Measurements from ENCODE around the gene RNF151. TPM values are rescaled to one million over a fixed set of nuclear protein-coding genes. Genes with fewer than 3 reads are reported as not detected.

The RNF151 gene
- total and polyA plus RNA-seq, 2 of the 13 experiments (the other 11 are each of a cell fraction or from before 2014, with no cell fraction given) = not detected

DNA sequence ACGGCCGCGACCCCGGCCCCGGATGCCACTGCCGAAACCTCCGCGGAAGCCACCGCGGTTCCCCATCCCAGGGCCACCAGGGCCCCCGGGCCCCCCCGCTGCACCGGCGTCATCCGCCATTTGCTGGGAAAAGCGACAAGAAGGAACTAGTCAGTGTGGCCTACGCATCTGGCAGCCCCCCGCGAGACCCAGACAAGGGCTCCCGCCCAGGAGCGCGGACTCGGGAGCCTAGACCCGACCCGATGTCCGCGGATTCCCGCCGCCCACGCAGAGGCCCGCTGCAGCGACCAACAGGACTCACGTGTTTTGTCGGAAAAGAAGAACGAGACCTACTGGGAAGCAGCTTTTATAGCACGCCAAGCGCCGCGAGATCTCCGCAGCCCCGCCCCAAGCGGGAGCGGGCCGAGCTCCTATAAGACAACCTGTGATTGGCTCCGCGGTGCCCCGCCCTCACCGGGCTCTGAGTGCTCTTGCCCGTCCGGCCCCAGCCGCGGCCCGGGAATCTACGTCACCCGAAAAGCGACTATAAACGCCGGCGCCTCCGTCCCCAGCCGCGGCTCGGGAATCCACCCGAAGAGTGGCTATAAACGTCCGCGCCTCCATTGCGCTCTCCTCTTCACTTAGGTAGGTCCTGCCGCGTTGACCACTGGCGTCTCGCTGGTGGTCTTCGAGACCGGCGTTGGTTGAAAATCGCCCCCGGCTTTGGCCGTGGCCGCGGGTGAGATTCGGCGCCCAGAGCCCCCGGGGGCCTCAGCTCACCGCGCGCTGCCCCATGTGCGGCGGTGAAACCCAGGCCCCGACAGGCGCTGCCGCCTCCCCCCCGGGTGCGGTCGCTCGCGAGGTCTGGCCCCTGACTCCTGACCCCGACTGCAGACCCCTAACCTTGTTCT is 1.9 kb upstream of the RNF151 start, which contains the start of gene RPS2 (continued):
- TF ChIP-seq, protein P1, sequence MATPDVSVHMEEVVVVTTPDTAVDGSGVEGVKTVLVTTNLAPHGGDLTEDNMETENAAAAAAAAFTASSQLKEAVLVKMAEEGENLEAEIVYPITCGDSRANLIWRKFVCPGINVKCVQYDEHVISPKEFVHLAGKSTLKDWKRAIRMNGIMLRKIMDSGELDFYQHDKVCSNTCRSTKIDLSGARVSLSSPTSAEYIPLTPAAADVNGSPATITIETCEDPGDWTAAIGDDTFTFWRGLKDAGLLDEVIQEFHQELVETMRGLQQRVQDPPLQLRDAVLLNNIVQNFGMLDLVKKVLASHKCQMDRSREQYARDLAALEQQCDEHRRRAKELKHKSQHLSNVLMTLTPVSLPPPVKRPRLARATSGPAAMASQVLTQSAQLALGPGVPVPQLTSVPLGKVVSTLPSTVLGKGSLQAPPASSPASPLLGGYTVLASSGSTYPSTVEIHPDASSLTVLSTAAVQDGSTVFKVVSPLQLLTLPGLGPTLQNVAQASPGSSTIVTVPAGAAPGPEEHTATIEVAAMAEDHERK (CRISPR knock-in tag; IDR thresholded peaks at IDR 0.05; ENCODE audit: low read depth) = no peak
- TF ChIP-seq ZNF572 (CRISPR knock-in tag; IDR thresholded peaks at IDR 0.05) (no peak), ZNF335 (CRISPR knock-in tag; IDR thresholded peaks at IDR 0.05) (peak; percentile 82; the same call in 1 of the 2 replicates), LCORL (IDR thresholded peaks at IDR 0.05) (no peak), LCORL (CRISPR knock-in tag; IDR thresholded peaks at IDR 0.05) (0 out of 2 replicates have a peak, but pooled peaks have one; percentile 26), FOXP1 (IDR thresholded peaks at IDR 0.05) (no peak), FOXP1 (CRISPR knock-in tag; IDR thresholded peaks at IDR 0.05) (no peak), DMAP1 (CRISPR knock-in tag; IDR thresholded peaks at IDR 0.05) (peak; percentile 94), MAFG (CRISPR knock-in tag; IDR thresholded peaks at IDR 0.05) (no peak), NR1H2 (CRISPR knock-in tag; IDR thresholded peaks at IDR 0.05; ENCODE audit: borderline replicate concordance, low read depth) (0 out of 2 replicates have a peak, but pooled peaks have one; percentile 19), SRSF1 (optimal IDR thresholded peaks at IDR 0.05; ENCODE audit: low read depth, low read length) (peak; percentile 47), NPAS2 (CRISPR knock-in tag; IDR thresholded peaks at IDR 0.05; ENCODE audit: borderline replicate concordance) (0 out of 2 replicates have a peak, but pooled peaks have one; percentile 20), SMAD1 (CRISPR knock-in tag; IDR thresholded peaks at IDR 0.05; ENCODE audit: borderline replicate concordance, low read depth) (no peak), MAFK (conservative IDR thresholded peaks at IDR 0.05 in 1 of 2, IDR thresholded peaks at IDR 0.05 in 1 of 2; ENCODE audit: low read length in 2 of 2) (no peak), RARG (CRISPR knock-in tag; IDR thresholded peaks at IDR 0.05; ENCODE audit: low read depth) (no peak), TP53 (CRISPR knock-in tag; conservative IDR thresholded peaks at IDR 0.05) (peak; percentile 81; the same call in 1 of the 2 replicates), HOXA7 (CRISPR knock-in tag; IDR thresholded peaks at IDR 0.05) (no peak)
- TF ChIP-seq, protein P2, sequence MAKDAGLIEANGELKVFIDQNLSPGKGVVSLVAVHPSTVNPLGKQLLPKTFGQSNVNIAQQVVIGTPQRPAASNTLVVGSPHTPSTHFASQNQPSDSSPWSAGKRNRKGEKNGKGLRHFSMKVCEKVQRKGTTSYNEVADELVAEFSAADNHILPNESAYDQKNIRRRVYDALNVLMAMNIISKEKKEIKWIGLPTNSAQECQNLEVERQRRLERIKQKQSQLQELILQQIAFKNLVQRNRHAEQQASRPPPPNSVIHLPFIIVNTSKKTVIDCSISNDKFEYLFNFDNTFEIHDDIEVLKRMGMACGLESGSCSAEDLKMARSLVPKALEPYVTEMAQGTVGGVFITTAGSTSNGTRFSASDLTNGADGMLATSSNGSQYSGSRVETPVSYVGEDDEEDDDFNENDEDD (CRISPR knock-in tag; IDR thresholded peaks at IDR 0.05; ENCODE audit: borderline replicate concordance) = peak; percentile 70; the same call in 1 of the 2 replicates
- TF ChIP-seq, protein P3, sequence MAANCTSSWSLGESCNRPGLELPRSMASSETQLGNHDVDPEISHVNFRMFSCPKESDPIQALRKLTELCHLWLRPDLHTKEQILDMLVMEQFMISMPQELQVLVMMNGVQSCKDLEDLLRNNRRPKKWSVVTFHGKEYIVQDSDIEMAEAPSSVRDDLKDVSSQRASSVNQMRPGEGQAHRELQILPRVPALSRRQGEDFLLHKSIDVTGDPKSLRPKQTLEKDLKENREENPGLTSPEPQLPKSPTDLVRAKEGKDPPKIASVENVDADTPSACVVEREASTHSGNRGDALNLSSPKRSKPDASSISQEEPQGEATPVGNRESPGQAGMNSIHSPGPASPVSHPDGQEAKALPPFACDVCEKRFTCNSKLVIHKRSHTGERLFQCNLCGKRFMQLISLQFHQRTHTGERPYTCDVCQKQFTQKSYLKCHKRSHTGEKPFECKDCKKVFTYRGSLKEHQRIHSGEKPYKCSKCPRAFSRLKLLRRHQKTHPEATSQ (CRISPR knock-in tag; IDR thresholded peaks at IDR 0.05; ENCODE audit: borderline replicate concordance) = 0 out of 2 replicates have a peak, but pooled peaks have one; percentile 14
- TF ChIP-seq, protein P4, sequence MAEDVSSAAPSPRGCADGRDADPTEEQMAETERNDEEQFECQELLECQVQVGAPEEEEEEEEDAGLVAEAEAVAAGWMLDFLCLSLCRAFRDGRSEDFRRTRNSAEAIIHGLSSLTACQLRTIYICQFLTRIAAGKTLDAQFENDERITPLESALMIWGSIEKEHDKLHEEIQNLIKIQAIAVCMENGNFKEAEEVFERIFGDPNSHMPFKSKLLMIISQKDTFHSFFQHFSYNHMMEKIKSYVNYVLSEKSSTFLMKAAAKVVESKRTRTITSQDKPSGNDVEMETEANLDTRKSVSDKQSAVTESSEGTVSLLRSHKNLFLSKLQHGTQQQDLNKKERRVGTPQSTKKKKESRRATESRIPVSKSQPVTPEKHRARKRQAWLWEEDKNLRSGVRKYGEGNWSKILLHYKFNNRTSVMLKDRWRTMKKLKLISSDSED (CRISPR knock-in tag; IDR thresholded peaks at IDR 0.05) = 0 out of 2 replicates have a peak, but pooled peaks have one; percentile 73
- TF ChIP-seq, protein P5, sequence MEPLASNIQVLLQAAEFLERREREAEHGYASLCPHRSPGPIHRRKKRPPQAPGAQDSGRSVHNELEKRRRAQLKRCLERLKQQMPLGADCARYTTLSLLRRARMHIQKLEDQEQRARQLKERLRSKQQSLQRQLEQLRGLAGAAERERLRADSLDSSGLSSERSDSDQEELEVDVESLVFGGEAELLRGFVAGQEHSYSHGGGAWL (CRISPR knock-in tag; IDR thresholded peaks at IDR 0.05) = peak; percentile 85
- TF ChIP-seq, protein P6, sequence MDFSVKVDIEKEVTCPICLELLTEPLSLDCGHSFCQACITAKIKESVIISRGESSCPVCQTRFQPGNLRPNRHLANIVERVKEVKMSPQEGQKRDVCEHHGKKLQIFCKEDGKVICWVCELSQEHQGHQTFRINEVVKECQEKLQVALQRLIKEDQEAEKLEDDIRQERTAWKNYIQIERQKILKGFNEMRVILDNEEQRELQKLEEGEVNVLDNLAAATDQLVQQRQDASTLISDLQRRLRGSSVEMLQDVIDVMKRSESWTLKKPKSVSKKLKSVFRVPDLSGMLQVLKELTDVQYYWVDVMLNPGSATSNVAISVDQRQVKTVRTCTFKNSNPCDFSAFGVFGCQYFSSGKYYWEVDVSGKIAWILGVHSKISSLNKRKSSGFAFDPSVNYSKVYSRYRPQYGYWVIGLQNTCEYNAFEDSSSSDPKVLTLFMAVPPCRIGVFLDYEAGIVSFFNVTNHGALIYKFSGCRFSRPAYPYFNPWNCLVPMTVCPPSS (IDR thresholded peaks at IDR 0.05) = no peak

All from HepG2 (cell line).